Vagina (tissue), 2 donors: ENCODE measurements around the gene RYR2. TPM values are rescaled to one million over a fixed set of nuclear protein-coding genes. Genes with fewer than 3 reads are reported as not detected.

Experiments used
- DNase-seq, 2 donors: peaks; one replicate each; pipeline ENCODE4 v3.0.0-alpha.2; 2017; ENCODE audit errors: extremely low spot score in 2 of 2
- H3K27ac ChIP-seq: fragments of 200-600 bp; sonication (generic); one replicate; pipeline ENCODE4 v1.5.1; 2019
- H3K27me3 ChIP-seq: fragments of 200-600 bp; sonication (generic); one replicate; pipeline ENCODE4 v1.5.1; 2019
- H3K36me3 ChIP-seq, 2 donors: fragments of 200-600 bp; sonication (generic); one replicate each; pipeline ENCODE4 v1.5.1; 2017 to 2019
- H3K4me1 ChIP-seq: fragments of 200-600 bp; sonication (generic); one replicate; pipeline ENCODE4 v1.5.1; 2019
- H3K4me3 ChIP-seq, 2 donors: fragments of 200-600 bp; sonication (generic); 1 replicate in 1 of 2; 2 replicates in 1 of 2; pipeline ENCODE4 v1.5.1; 2016 to 2019
- H3K9me3 ChIP-seq: fragments of 200-600 bp; sonication (generic); one replicate; pipeline ENCODE4 v1.5.1; 2019
- CTCF ChIP-seq, 3 experiments: fragments of 450-650 bp in 2 of 3; fragments of 200-600 bp in 1 of 3; sonication (generic) in 1 of 3; IDR thresholded peaks; one replicate each; pipeline ENCODE4 v1.5.1; 2017 to 2019; ENCODE audit warnings: antibody characterized with exemption in 3 of 3, mild to moderate bottlenecking in 2 of 3, moderate library complexity in 2 of 3
- POLR2A ChIP-seq, 2 donors: fragments of 450-650 bp; IDR thresholded peaks; one replicate each; pipeline ENCODE4 v1.6.1; 2017; ENCODE audit warnings: antibody characterized with exemption in 2 of 2, mild to moderate bottlenecking in 2 of 2, moderate library complexity in 2 of 2
- POLR2AphosphoS5 ChIP-seq, 2 donors: sonication (generic); formaldehyde crosslinking; IDR thresholded peaks; one replicate each; pipeline ENCODE4 v1.9.0; 2017; ENCODE audit warnings: antibody characterized with exemption in 2 of 2, mild to moderate bottlenecking in 2 of 2, low read depth in 1 of 2; ENCODE audit not compliant: insufficient read depth in 1 of 2
- intact Hi-C: fragments of 100-400 bp; cut with DNase I; formaldehyde crosslinking; loops from one replicate; pipeline ENCODE4 v1.15.1; 2023
- total RNA-seq: library from RNA; depleted of rRNA; stranded (reverse); fragments of >200 nt; gene quantifications from one replicate; pipeline ENCODE4 v1.2.3, GENCODE V29; 2016

The RYR2 gene
- total RNA-seq, 1 donor from 2014 or later, result 1.5 TPM

- no peak for TF ChIP-seq POLR2AphosphoS5 (IDR thresholded peaks at IDR 0.05; ENCODE audit: insufficient read depth in 1 of 2, low read depth in 1 of 2)
- no peak for TF ChIP-seq POLR2A (IDR thresholded peaks at IDR 0.05)
- TF ChIP-seq CTCF (IDR thresholded peaks at IDR 0.05), result no peak
- no peaks in the 10 kb centered on the region for H3K27me3 ChIP-seq
- H3K9me3 ChIP-seq, result no peaks in the 10 kb centered on the region
- H3K36me3 ChIP-seq, result no peaks in the 10 kb centered on the region
- no peak for DNase-seq
- intact Hi-C loops, result no loop called here
- H3K4me1 ChIP-seq, result no peaks in the 10 kb centered on the region
- H3K27ac ChIP-seq, result no peak overlapping the region
- H3K4me3 ChIP-seq, result no peak overlapping the region
Observed at GRCh38 chr1:237013608-237014007, 28.4 kb upstream of the RYR2 start.

- Histone ChIP-seq H3K27ac (no peak overlapping the region), H3K36me3 (no peaks in the 10 kb centered on the region), H3K27me3 (no peaks in the 10 kb centered on the region), H3K9me3 (no peaks in the 10 kb centered on the region), H3K4me1 (no peaks in the 10 kb centered on the region), H3K4me3 (no peak overlapping the region)
- TF ChIP-seq POLR2A (IDR thresholded peaks at IDR 0.05) (no peak), POLR2AphosphoS5 (IDR thresholded peaks at IDR 0.05; ENCODE audit: insufficient read depth in 1 of 2, low read depth in 1 of 2) (no peak), CTCF (IDR thresholded peaks at IDR 0.05) (no peak)
- no peak for DNase-seq
- intact Hi-C loops, result no loop called here
Observed at GRCh38 chr1:237016626-237017025, 25.4 kb upstream of the RYR2 start.

GRCh38 chr1:237018896-237019295 lies 23.1 kb upstream of the RYR2 start:
- no peaks in the 10 kb centered on the region for H3K4me1 ChIP-seq
- DNase-seq, result no peak
- no peaks in the 10 kb centered on the region for H3K36me3 ChIP-seq
- intact Hi-C loops, result no loop called here
- H3K27ac ChIP-seq, result no peak overlapping the region
- H3K4me3 ChIP-seq, result no peak overlapping the region
- TF ChIP-seq POLR2A (IDR thresholded peaks at IDR 0.05) (no peak), CTCF (IDR thresholded peaks at IDR 0.05) (no peak), POLR2AphosphoS5 (IDR thresholded peaks at IDR 0.05; ENCODE audit: insufficient read depth in 1 of 2, low read depth in 1 of 2) (no peak)
- H3K9me3 ChIP-seq, result no peaks in the 10 kb centered on the region
- no peaks in the 10 kb centered on the region for H3K27me3 ChIP-seq

- H3K27ac ChIP-seq, result no peak overlapping the region
- H3K27me3 ChIP-seq, result no peaks in the 10 kb centered on the region
- no peaks in the 10 kb centered on the region for H3K9me3 ChIP-seq
- H3K4me1 ChIP-seq, result no peaks in the 10 kb centered on the region
- no peaks in the 10 kb centered on the region for H3K36me3 ChIP-seq
- TF ChIP-seq CTCF (IDR thresholded peaks at IDR 0.05) (no peak), POLR2A (IDR thresholded peaks at IDR 0.05) (no peak), POLR2AphosphoS5 (IDR thresholded peaks at IDR 0.05; ENCODE audit: insufficient read depth in 1 of 2, low read depth in 1 of 2) (no peak)
- intact Hi-C loops, result no loop called here
- no peak for DNase-seq
- no peak overlapping the region for H3K4me3 ChIP-seq
Observed at GRCh38 chr1:237025358-237026074, 16.5 kb upstream of the RYR2 start.

- Histone ChIP-seq H3K27ac (no peak overlapping the region), H3K4me1 (peaks cover 7% of the 10 kb centered on the region), H3K36me3 (no peaks in the 10 kb centered on the region), H3K27me3 (no peaks in the 10 kb centered on the region), H3K4me3 (no peak overlapping the region), H3K9me3 (no peaks in the 10 kb centered on the region)
- no peak for DNase-seq
- intact Hi-C loops, result no loop called here
- TF ChIP-seq CTCF (IDR thresholded peaks at IDR 0.05) (no peak), POLR2AphosphoS5 (IDR thresholded peaks at IDR 0.05; ENCODE audit: insufficient read depth in 1 of 2, low read depth in 1 of 2) (no peak), POLR2A (IDR thresholded peaks at IDR 0.05) (no peak)
Observed at GRCh38 chr1:237029240-237029639, 12.7 kb upstream of the RYR2 start.
